Effector memory CD8-positive, alpha-beta T cell (primary cell): ENCODE measurements around the gene ZNF740.
"Not testable (repeated sequence)": the region's sequence is repeated elsewhere in the genome, so short reads cannot be mapped to it uniquely, and the experiment has no call there.

Source experiments
- ATAC-seq: fragments of 150-1000 bp; cut with Tn5 transposase; replicated peaks from 2 replicates; pipeline ENCODE4 v1.10.0; 2021; ENCODE audit warnings: mild to moderate bottlenecking, moderate library complexity
- DNase-seq, 3 experiments: peaks; one replicate each; pipeline ENCODE4 v3.0.0; 2021
- H3K27ac Mint-ChIP-seq, 2 donors: one replicate each; pipeline ENCODE4 v1.8.0; 2022; ENCODE audit warnings: mild to moderate bottlenecking in 2 of 2, mixed read lengths in 2 of 2, moderate library complexity in 2 of 2
- H3K27me3 Mint-ChIP-seq, 2 donors: one replicate each; pipeline ENCODE4 v1.8.0; 2022; ENCODE audit warnings: mixed read lengths in 2 of 2
- H3K36me3 Mint-ChIP-seq: one replicate; pipeline ENCODE4 v1.8.0; 2022; ENCODE audit warnings: mild to moderate bottlenecking, moderate library complexity, mixed read lengths; ENCODE audit not compliant: insufficient read depth
- H3K4me1 Mint-ChIP-seq, 2 donors: one replicate each; pipeline ENCODE4 v1.8.0; 2022; ENCODE audit warnings: low read depth in 2 of 2, mixed read lengths in 2 of 2
- H3K4me3 Mint-ChIP-seq, 2 donors: one replicate each; pipeline ENCODE4 v1.8.0; 2022; ENCODE audit warnings: mild to moderate bottlenecking in 2 of 2, mixed read lengths in 2 of 2, moderate library complexity in 2 of 2
- H3K9me3 Mint-ChIP-seq, 2 donors: one replicate each; pipeline ENCODE4 v1.8.0; 2022; ENCODE audit warnings: mixed read lengths in 2 of 2

Gene ZNF740

GRCh38 chr12:53202316-53202715 lies 21.8 kb downstream of the ZNF740 start:
- ATAC-seq, H3K9me3 Mint-ChIP-seq, DNase-seq, H3K27me3 Mint-ChIP-seq, H3K27ac Mint-ChIP-seq, H3K4me3 Mint-ChIP-seq: not testable (repeated sequence)
- H3K4me1 Mint-ChIP-seq, result peaks cover 57 to 69% of the 10 kb centered on the region in 2 donors
- peaks cover 40% of the 10 kb centered on the region for H3K36me3 Mint-ChIP-seq

- Mint-ChIP-seq H3K4me3 (peak overlapping the region; percentile 81 to 92), H3K36me3 (peaks cover 34% of the 10 kb centered on the region), H3K9me3 (no peaks in the 10 kb centered on the region), H3K27me3 (no peaks in the 10 kb centered on the region), H3K4me1 (peaks cover 61 to 72% of the 10 kb centered on the region in 2 donors), H3K27ac (no peak overlapping the region)
- ATAC-seq, result no peak
- DNase-seq, result no peak
These were observed 23.8 kb downstream of the ZNF740 start for GRCh38 chr12:53204351-53204750.

GRCh38 chr12:53205747-53206419 lies 25.4 kb downstream of the ZNF740 start:
- no peaks in the 10 kb centered on the region for H3K9me3 Mint-ChIP-seq
- H3K27ac Mint-ChIP-seq, result peak overlapping the region; percentile 85 to 89
- H3K4me3 Mint-ChIP-seq, result peak overlapping the region; percentile 81 to 92
- H3K4me1 Mint-ChIP-seq, result peaks cover 55 to 63% of the 10 kb centered on the region in 2 donors
- H3K27me3 Mint-ChIP-seq, result no peaks in the 10 kb centered on the region
- peaks cover 28% of the 10 kb centered on the region for H3K36me3 Mint-ChIP-seq
- ATAC-seq, result peak; percentile 80
- DNase-seq, result peak; percentile 45 to 51 (median 51)

- H3K4me3 Mint-ChIP-seq, result peak within 1 kb of the TSS; percentile 81 to 92
- ATAC-seq, result peak; percentile 80
- no peaks in the 10 kb centered on the region for H3K27me3 Mint-ChIP-seq
- DNase-seq, result peak; percentile 56 to 62 (median 58)
- H3K4me1 Mint-ChIP-seq, result peaks cover 56 to 63% of the 10 kb centered on the region in 2 donors
- H3K27ac Mint-ChIP-seq, result peak within 1 kb of the TSS; percentile 85 to 89
- peaks cover 28% of the 10 kb centered on the region for H3K36me3 Mint-ChIP-seq
- no peaks in the 10 kb centered on the region for H3K9me3 Mint-ChIP-seq
These were observed 26.5 kb downstream of the ZNF740 start, which contains the start of gene ITGB7 for GRCh38 chr12:53207042-53207441. ITGB7 (minus strand) TSS chr12:53207251; CDS start chr12:53200443, 6,808 bp downstream.

- ATAC-seq, result no peak
- Mint-ChIP-seq H3K4me3 (peak overlapping the region; percentile 81 to 92), H3K4me1 (peaks cover 61% of the 10 kb centered on the region in 2 donors), H3K27ac (peak overlapping the region; percentile 85 to 89), H3K9me3 (no peaks in the 10 kb centered on the region), H3K27me3 (no peaks in the 10 kb centered on the region), H3K36me3 (peaks cover 32% of the 10 kb centered on the region)
- DNase-seq, result no peak
These were observed 27.9 kb downstream of the ZNF740 start for GRCh38 chr12:53208435-53208834.

GRCh38 chr12:53208877-53209463 lies 28.4 kb downstream of the ZNF740 start:
- no peaks in the 10 kb centered on the region for H3K27me3 Mint-ChIP-seq
- DNase-seq, result no peak
- peaks cover 63 to 66% of the 10 kb centered on the region in 2 donors for H3K4me1 Mint-ChIP-seq
- peak overlapping the region; percentile 81 to 92 for H3K4me3 Mint-ChIP-seq
- no peaks in the 10 kb centered on the region for H3K9me3 Mint-ChIP-seq
- peak overlapping the region; percentile 85 to 89 for H3K27ac Mint-ChIP-seq
- H3K36me3 Mint-ChIP-seq, result peaks cover 32% of the 10 kb centered on the region
- ATAC-seq, result peak; percentile 24

- H3K4me1 Mint-ChIP-seq, result peaks cover 56 to 71% of the 10 kb centered on the region in 2 donors
- DNase-seq (no peak), ATAC-seq (no peak)
- no peaks in the 10 kb centered on the region for H3K27me3 Mint-ChIP-seq
- H3K9me3 Mint-ChIP-seq, result no peaks in the 10 kb centered on the region
- H3K4me3 Mint-ChIP-seq, result no peak overlapping the region
- H3K36me3 Mint-ChIP-seq, result peaks cover 42% of the 10 kb centered on the region
- no peak overlapping the region for H3K27ac Mint-ChIP-seq
These were observed 30.3 kb downstream of the ZNF740 start for GRCh38 chr12:53210843-53211242.

- Mint-ChIP-seq H3K9me3 (no peaks in the 10 kb centered on the region), H3K27ac (peak overlapping the region; percentile 17 to 85), H3K27me3 (no peaks in the 10 kb centered on the region), H3K4me1 (peaks cover 56 to 72% of the 10 kb centered on the region in 2 donors), H3K4me3 (no peak overlapping the region), H3K36me3 (peaks cover 42% of the 10 kb centered on the region)
- no peak for ATAC-seq
- no peak for DNase-seq
These were observed 31.2 kb downstream of the ZNF740 start for GRCh38 chr12:53211476-53212381.

- peaks cover 48% of the 10 kb centered on the region for H3K36me3 Mint-ChIP-seq
- H3K4me3 Mint-ChIP-seq, result no peak overlapping the region
- ATAC-seq (no peak), DNase-seq (no peak)
- no peaks in the 10 kb centered on the region for H3K27me3 Mint-ChIP-seq
- H3K4me1 Mint-ChIP-seq, result peaks cover 58 to 75% of the 10 kb centered on the region in 2 donors
- H3K9me3 Mint-ChIP-seq, result no peaks in the 10 kb centered on the region
- peak overlapping the region in 1 of 2 donors; percentile 89 for H3K27ac Mint-ChIP-seq
These were observed 32.4 kb downstream of the ZNF740 start for GRCh38 chr12:53212931-53213330.

GRCh38 chr12:53213348-53213747 lies 32.8 kb downstream of the ZNF740 start:
- peak; percentile 78 to 80 (median 79) for DNase-seq
- H3K36me3 Mint-ChIP-seq, result peaks cover 49% of the 10 kb centered on the region
- H3K4me3 Mint-ChIP-seq, result peak overlapping the region in 1 of 2 donors; percentile 20

GRCh38 chr12:53214221-53214620 lies 33.7 kb downstream of the ZNF740 start:
- DNase-seq, result no peak
- H3K4me3 Mint-ChIP-seq, result no peak overlapping the region
- H3K36me3 Mint-ChIP-seq, result peaks cover 52% of the 10 kb centered on the region
- no peaks in the 10 kb centered on the region for H3K27me3 Mint-ChIP-seq
- ATAC-seq, result no peak
- peaks cover 56 to 72% of the 10 kb centered on the region in 2 donors for H3K4me1 Mint-ChIP-seq
- no peaks in the 10 kb centered on the region for H3K9me3 Mint-ChIP-seq
- H3K27ac Mint-ChIP-seq, result peak overlapping the region; percentile 66 to 84

More at GRCh38 chr12:53213348-53213747, 32.8 kb downstream of the ZNF740 start:
- H3K27ac Mint-ChIP-seq, result peak overlapping the region; percentile 84 to 89
- peak; percentile 61 for ATAC-seq
- no peaks in the 10 kb centered on the region for H3K9me3 Mint-ChIP-seq
- no peaks in the 10 kb centered on the region for H3K27me3 Mint-ChIP-seq
- peaks cover 58 to 74% of the 10 kb centered on the region in 2 donors for H3K4me1 Mint-ChIP-seq

GRCh38 chr12:53214687-53215455 lies 34.3 kb downstream of the ZNF740 start:
- no peaks in the 10 kb centered on the region for H3K9me3 Mint-ChIP-seq
- H3K4me3 Mint-ChIP-seq, result peak overlapping the region in 1 of 2 donors; percentile 10
- peak overlapping the region; percentile 77 to 91 for H3K27ac Mint-ChIP-seq
- no peak for ATAC-seq
- H3K4me1 Mint-ChIP-seq, result peaks cover 57 to 72% of the 10 kb centered on the region in 2 donors
- no peaks in the 10 kb centered on the region for H3K27me3 Mint-ChIP-seq
- H3K36me3 Mint-ChIP-seq, result peaks cover 58% of the 10 kb centered on the region
- no peak for DNase-seq
